ENCODE results near the gene CTBP1. TPM values are rescaled to one million over a fixed set of nuclear protein-coding genes. Genes with fewer than 3 reads are reported as not detected.

CTBP1 gene
- total and polyA plus RNA-seq, 2 experiments from 2014 or later: 40.1 to 160 TPM

DNA sequence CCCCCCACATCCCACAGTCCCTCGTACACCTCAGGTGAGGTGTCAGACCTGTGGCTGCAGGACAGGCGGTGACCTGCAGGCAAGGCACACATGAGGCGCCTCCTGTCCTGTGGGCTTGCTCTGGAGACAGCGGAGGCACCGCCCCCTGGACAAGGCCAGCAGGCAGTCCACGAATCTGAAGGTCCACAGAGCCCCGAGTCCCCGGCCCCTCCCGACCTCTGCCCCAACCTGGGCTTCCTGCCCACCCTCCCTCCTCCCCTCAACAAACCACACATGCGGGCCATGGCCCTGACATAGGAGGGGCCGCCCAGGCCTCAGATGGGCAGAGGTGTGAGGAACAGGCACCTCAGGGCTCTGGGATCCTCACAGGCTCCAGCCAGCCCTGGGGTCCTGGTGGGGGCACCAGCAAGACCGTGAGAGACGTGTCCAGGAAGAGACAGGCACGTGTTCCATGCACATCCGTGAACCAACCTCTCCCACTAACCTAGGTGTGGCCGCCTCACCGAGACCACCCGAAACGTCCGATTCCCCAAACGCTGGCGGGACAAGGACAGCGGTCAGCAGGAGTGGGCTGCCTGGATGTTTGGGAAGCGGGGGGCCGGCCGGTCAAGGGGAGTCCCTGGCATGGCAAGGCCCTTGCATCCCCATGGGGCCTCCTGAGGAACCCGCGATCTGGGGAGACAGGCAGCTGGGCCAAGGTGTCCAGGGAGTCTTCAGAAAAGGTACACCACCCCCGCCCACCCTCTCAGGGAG lies 25.8 kb downstream of the CTBP1 start:
- in situ Hi-C loops (cut with MboI): no loop called here
- no peaks in the 10 kb centered on the region for H4K20me1 ChIP-seq (ENCODE audit: insufficient read depth)
- H3K4me2 ChIP-seq (ENCODE audit: unreplicated experiment): no peak overlapping the region

DNA sequence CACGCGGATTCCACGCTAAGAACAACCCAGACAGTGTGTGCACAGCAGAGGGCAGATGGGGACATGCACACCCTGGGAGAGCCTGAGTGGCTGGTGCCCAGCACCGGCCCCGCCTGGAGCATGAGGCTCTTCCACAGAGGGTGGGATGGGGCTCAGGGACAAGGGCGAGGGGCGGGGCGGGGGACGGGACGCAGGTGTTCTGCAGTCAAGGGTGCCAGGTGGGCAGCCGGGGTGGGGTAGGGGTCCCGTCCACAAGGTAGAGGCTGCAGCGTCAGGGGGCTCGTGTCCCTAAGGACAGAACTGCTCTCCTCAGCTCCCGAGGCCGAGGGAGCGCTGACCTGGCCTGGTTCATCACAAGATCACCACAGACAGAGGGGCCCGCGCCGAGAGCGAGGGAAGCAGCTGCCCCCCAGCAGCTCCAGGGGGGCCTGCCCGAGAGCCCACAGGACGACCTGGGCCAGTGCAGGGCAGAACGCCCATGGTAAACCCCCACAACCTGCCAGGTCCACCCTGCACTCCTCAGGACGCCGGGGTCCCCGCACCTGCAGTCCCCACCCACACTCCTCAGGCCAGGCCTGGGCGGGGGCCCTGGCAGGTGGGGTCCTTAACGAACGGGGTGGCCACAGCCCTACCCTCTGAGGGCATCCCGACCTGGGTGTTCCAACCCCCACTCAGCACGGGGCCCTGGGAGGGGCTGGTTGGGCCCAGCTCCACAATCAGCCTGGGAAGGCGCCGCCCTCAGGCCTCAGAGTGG lies 26.7 kb downstream of the CTBP1 start:
- Histone ChIP-seq H3K9me2 (ENCODE audit: insufficient read depth) (no peaks in the 10 kb centered on the region), H3K9me3 (ENCODE audit: low read depth) (no peaks in the 10 kb centered on the region), H3K36me3 (ENCODE audit: low read depth) (peaks cover 14% of the 10 kb centered on the region; the same call in 1 of the 2 replicates), H3K4me1 (ENCODE audit: insufficient read depth) (no peaks in the 10 kb centered on the region), H4K20me1 (ENCODE audit: insufficient read depth) (no peaks in the 10 kb centered on the region), H3F3A (ENCODE audit: insufficient read depth) (no peaks in the 10 kb centered on the region), H3K4me2 (ENCODE audit: unreplicated experiment) (no peak overlapping the region), H3K27me3 (replicated peaks; ENCODE audit: insufficient read depth) (no peaks in the 10 kb centered on the region), H3K27ac (no peak overlapping the region), H3K4me3 (no peak overlapping the region), H3K9ac (no peak overlapping the region), H2AFZ (no peak overlapping the region), H3K79me2 (ENCODE audit: insufficient read depth) (peaks cover 7% of the 10 kb centered on the region)
- DNase-seq: no peak
- TF ChIP-seq EZH2phosphoT487 (IDR thresholded peaks at IDR 0.05; ENCODE audit: insufficient read depth, low read depth): no peak
- no peak for TF ChIP-seq EZH2 (IDR thresholded peaks at IDR 0.05; ENCODE audit: insufficient read depth, poor library complexity, severe bottlenecking)
- WGBS, 2 experiments (ENCODE audit: low coverage in 1 of 2, low lambda C conversion rate in 2 of 2, missing lambda C conversion rate in 2 of 2): 92 to 93% methylated on average over 22 to 33 of the region's 34 CpGs
- in situ Hi-C loops (cut with MboI): no loop called here

More for the DNA sequence above, 25.8 kb downstream of the CTBP1 start:
- H3K27ac ChIP-seq: no peak overlapping the region
- no peaks in the 10 kb centered on the region for H3K27me3 ChIP-seq (replicated peaks; ENCODE audit: insufficient read depth)
- no peak overlapping the region for H2AFZ ChIP-seq
- DNase-seq: no peak
- WGBS, 2 experiments (ENCODE audit: low coverage in 1 of 2, low lambda C conversion rate in 2 of 2, missing lambda C conversion rate in 2 of 2): 93 to 94% methylated on average over 8 to 29 of the region's 29 CpGs
- H3K9ac ChIP-seq: no peak overlapping the region
- H3K9me3 ChIP-seq (ENCODE audit: low read depth): no peaks in the 10 kb centered on the region
- TF ChIP-seq EZH2phosphoT487 (IDR thresholded peaks at IDR 0.05; ENCODE audit: insufficient read depth, low read depth): no peak
- TF ChIP-seq EZH2 (IDR thresholded peaks at IDR 0.05; ENCODE audit: insufficient read depth, poor library complexity, severe bottlenecking): no peak
- no peaks in the 10 kb centered on the region for H3K9me2 ChIP-seq (ENCODE audit: insufficient read depth)
- peaks cover 6% of the 10 kb centered on the region for H3K79me2 ChIP-seq (ENCODE audit: insufficient read depth)
- no peak overlapping the region for H3K4me3 ChIP-seq
- peaks cover 14% of the 10 kb centered on the region; the same call in 1 of the 2 replicates for H3K36me3 ChIP-seq (ENCODE audit: low read depth)
- H3K4me1 ChIP-seq (ENCODE audit: insufficient read depth): no peaks in the 10 kb centered on the region
- H3F3A ChIP-seq (ENCODE audit: insufficient read depth): no peaks in the 10 kb centered on the region

DNA sequence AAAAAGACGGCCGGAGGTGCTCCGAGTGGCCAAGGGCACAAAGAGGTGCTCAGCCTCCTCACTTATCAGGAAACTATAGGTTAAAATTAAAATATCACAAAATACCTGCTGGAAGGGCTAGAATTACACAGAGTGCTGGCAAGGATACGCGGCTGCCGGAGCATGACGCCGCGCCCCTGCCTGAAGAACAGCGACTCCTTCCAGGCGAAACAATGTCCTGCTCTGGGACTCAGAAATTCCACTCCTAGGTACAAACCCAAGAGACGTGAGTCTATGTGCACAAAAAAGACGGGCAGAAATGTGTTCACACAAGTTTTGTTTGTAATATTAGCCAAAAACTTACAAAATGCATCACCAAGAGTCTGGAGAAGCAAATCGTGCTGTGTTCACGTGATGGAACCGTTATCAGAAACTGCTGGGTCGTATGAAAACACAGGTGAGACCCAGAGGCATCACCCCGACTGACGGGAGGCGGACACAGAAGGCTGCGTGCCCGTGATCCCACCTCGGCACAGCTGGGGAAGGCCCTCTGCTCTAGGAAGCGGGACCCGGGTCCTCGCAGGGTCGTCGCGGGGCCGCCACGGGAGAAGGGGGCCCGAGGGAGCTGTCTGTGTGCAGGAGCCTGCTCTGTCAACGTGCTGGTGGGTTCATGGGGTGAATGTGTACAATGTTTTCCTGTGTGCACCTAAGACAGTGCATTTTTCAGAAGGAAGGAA lies 27.6 kb downstream of the CTBP1 start:
- H3K27ac ChIP-seq: no peak overlapping the region
- H3K9me3 ChIP-seq (ENCODE audit: low read depth): no peaks in the 10 kb centered on the region
- H4K20me1 ChIP-seq (ENCODE audit: insufficient read depth): no peaks in the 10 kb centered on the region
- no peaks in the 10 kb centered on the region for H3K9me2 ChIP-seq (ENCODE audit: insufficient read depth)
- H3K4me2 ChIP-seq (ENCODE audit: unreplicated experiment): no peak overlapping the region
- peaks cover 14% of the 10 kb centered on the region; the same call in 1 of the 2 replicates for H3K36me3 ChIP-seq (ENCODE audit: low read depth)
- no peaks in the 10 kb centered on the region for H3F3A ChIP-seq (ENCODE audit: insufficient read depth)
- no peak overlapping the region for H3K4me3 ChIP-seq
- in situ Hi-C loops (cut with MboI): no loop called here
- 94% methylated on average over 33 of the region's 33 CpGs for WGBS, 2 experiments (ENCODE audit: low coverage in 1 of 2, low lambda C conversion rate in 2 of 2, missing lambda C conversion rate in 2 of 2)
- no peak for DNase-seq
- H3K4me1 ChIP-seq (ENCODE audit: insufficient read depth): no peaks in the 10 kb centered on the region
- H2AFZ ChIP-seq: no peak overlapping the region
- TF ChIP-seq EZH2 (IDR thresholded peaks at IDR 0.05; ENCODE audit: insufficient read depth, poor library complexity, severe bottlenecking) (no peak), EZH2phosphoT487 (IDR thresholded peaks at IDR 0.05; ENCODE audit: insufficient read depth, low read depth) (no peak)
- H3K27me3 ChIP-seq (replicated peaks; ENCODE audit: insufficient read depth): no peaks in the 10 kb centered on the region
- H3K9ac ChIP-seq: no peak overlapping the region
- H3K79me2 ChIP-seq (ENCODE audit: insufficient read depth): peaks cover 7% of the 10 kb centered on the region

DNA sequence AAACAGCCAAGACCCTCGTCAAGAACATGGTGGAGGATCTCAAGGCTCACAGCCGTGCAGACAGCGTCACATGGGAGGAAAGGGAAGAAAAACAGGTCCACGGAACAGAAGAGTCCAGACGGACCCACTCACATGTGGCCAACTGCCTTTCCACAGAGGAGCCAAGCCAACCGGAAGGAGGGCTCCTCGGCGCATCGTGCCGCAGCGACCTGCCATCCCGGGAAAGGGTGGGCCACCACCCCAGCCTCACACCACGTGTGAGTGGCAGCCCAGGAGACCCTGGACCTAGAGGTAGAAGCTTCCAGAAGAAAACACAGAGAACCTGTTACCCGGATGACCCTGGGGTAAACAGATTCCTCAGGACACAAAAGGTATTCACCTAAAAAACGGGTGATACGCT lies 28.4 kb downstream of the CTBP1 start:
- 90 to 92% methylated on average over 9 to 16 of the region's 16 CpGs for WGBS, 2 experiments (ENCODE audit: low coverage in 1 of 2, low lambda C conversion rate in 2 of 2, missing lambda C conversion rate in 2 of 2)

More for the DNA sequence above, 28.4 kb downstream of the CTBP1 start:
- H3K4me3 ChIP-seq: no peak overlapping the region
- H4K20me1 ChIP-seq (ENCODE audit: insufficient read depth): no peaks in the 10 kb centered on the region
- H3K9me3 ChIP-seq (ENCODE audit: low read depth): no peaks in the 10 kb centered on the region
- no peak overlapping the region for H2AFZ ChIP-seq
- in situ Hi-C loops (cut with MboI): no loop called here
- DNase-seq: no peak
- peaks cover 7% of the 10 kb centered on the region for H3K79me2 ChIP-seq (ENCODE audit: insufficient read depth)
- TF ChIP-seq EZH2phosphoT487 (IDR thresholded peaks at IDR 0.05; ENCODE audit: insufficient read depth, low read depth): no peak
- peaks cover 14% of the 10 kb centered on the region; the same call in 1 of the 2 replicates for H3K36me3 ChIP-seq (ENCODE audit: low read depth)
- no peaks in the 10 kb centered on the region for H3K9me2 ChIP-seq (ENCODE audit: insufficient read depth)
- H3F3A ChIP-seq (ENCODE audit: insufficient read depth): no peaks in the 10 kb centered on the region
- H3K4me1 ChIP-seq (ENCODE audit: insufficient read depth): no peaks in the 10 kb centered on the region
- H3K9ac ChIP-seq: no peak overlapping the region
- no peak overlapping the region for H3K27ac ChIP-seq
- no peaks in the 10 kb centered on the region for H3K27me3 ChIP-seq (replicated peaks; ENCODE audit: insufficient read depth)
- H3K4me2 ChIP-seq (ENCODE audit: unreplicated experiment): no peak overlapping the region

All from GM23248 (cell line).